B cell (primary cell): ENCODE data around the gene CCDC138.

ENCODE experiments used
- CTCF ChIP-seq: fragments of 200-600 bp; IDR thresholded peaks from one replicate; pipeline ENCODE4 v1.8.0; 2022; ENCODE audit warnings: antibody characterized with exemption, mild to moderate bottlenecking
- EZH2 ChIP-seq: IDR thresholded peaks from 2 replicates; pipeline ENCODE4 v1.6.1; 2012; ENCODE audit warnings: borderline replicate concordance, low read depth, mild to moderate bottlenecking, moderate library complexity, low read length; ENCODE audit not compliant: insufficient read depth, poor library complexity, severe bottlenecking

DNA sequence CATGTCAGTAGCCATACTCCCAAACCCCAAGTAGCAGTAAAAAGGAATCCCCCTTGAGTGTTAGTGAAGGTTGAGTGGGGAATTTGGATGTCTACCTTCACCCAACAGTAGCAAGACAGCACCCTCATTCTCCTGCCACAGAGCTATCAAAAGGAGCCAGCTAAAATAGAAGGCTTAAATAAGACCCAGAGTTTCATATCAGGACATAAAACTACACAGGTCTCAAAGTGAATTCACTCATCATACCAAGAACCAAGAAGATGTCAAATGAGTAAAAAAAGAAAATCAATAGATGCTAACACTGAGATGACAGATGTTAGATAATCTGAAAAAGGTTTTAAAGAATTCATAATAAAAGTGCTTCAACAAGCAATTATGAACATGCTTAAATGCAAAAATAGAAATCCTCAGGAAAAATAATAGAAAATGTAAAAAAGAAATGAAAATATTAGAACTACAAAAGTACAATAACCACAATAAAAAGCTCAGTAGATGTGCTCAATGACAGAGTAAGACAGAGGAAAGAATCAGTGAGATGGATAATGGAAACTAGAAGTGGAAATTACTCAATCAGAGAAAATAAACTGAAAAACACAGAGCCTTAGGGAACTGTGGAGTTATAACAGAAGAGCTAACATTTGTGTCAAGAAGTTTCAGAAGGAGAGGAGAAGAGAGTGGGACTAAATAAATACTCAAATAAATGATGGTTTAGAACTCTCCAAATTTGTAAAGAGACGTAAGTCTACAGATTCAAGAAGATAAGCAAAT lies 111.9 kb downstream of the CCDC138 start:
- TF ChIP-seq EZH2 (no peak), CTCF (no peak)
